ENCODE results near the gene VRK2. TPM values are rescaled to one million over a fixed set of nuclear protein-coding genes. Genes with fewer than 3 reads are reported as not detected.

The VRK2 gene
- total and polyA plus RNA-seq, 7 donors = 6.2 to 30.2 (median 17.7) TPM

- Histone ChIP-seq H3K27ac (no peak overlapping the region), H3K36me3 (ENCODE audit: insufficient read depth in 1 of 2, low read depth in 1 of 2) (peaks cover 0 to 15% of the 10 kb centered on the region in 2 donors), H3K9me3 (no peaks in the 10 kb centered on the region), H3K27me3 (ENCODE audit: insufficient read depth in 3 of 3, low read length in 2 of 3) (no peaks in the 10 kb centered on the region), H3K4me3 (no peak overlapping the region), H3K4me1 (no peaks in the 10 kb centered on the region)
- ATAC-seq (no peak), DNase-seq (no peak)
- 96 to 97% (median 96%) methylated on average over 5 of the region's 5 CpGs for WGBS, 3 donors
- intact Hi-C loops (cut with DNase I) = no loop called here
- TF ChIP-seq CTCF (IDR thresholded peaks at IDR 0.05) = no peak
Observed at GRCh38 chr2:58120626-58121229, 74.1 kb downstream of the VRK2 start.

GRCh38 chr2:58122040-58122439, 75.4 kb downstream of the VRK2 start:
- H3K4me1 ChIP-seq = no peaks in the 10 kb centered on the region
- TF ChIP-seq CTCF (IDR thresholded peaks at IDR 0.05) = no peak
- WGBS, 3 donors = 85 to 88% (median 87%) methylated on average over 3 of the region's 3 CpGs
- ATAC-seq = no peak
- no peak overlapping the region for H3K27ac ChIP-seq
- no peaks in the 10 kb centered on the region for H3K9me3 ChIP-seq
- intact Hi-C loops (cut with DNase I) = no loop called here
- no peaks in the 10 kb centered on the region for H3K27me3 ChIP-seq (ENCODE audit: insufficient read depth in 3 of 3, low read length in 2 of 3)
- no peak for DNase-seq
- peaks cover 0 to 15% of the 10 kb centered on the region in 2 donors for H3K36me3 ChIP-seq (ENCODE audit: insufficient read depth in 1 of 2, low read depth in 1 of 2)
- no peak overlapping the region for H3K4me3 ChIP-seq

GRCh38 chr2:58122540-58122939, 75.9 kb downstream of the VRK2 start:
- H3K4me1 ChIP-seq = no peaks in the 10 kb centered on the region
- DNase-seq = no peak

DNA sequence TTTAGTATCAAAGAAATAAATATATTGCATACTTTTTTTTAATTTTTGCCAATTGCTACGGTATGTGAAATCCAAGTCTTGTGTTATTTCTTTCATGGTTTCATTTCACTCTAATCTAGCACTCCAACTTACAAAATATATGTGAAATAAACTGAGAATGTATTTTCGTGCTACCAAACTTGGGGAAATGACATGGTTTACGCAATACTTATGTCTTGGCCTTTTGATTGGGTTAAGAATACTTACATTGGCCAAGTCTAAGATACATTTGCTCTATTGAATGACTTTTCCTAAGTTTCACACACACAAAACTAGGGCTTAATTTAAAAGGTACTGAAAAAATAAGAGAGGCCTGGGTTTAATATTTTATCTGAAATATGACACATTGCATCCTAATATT, 80.5 kb downstream of the VRK2 start:
- 94 to 98% (median 94%) methylated on average over 3 of the region's 3 CpGs for WGBS, 3 donors
- no peak for TF ChIP-seq CTCF (IDR thresholded peaks at IDR 0.05)
- no peak overlapping the region for H3K4me3 ChIP-seq
- intact Hi-C loops (cut with DNase I) = no loop called here
- H3K27ac ChIP-seq = no peak overlapping the region
- H3K27me3 ChIP-seq (ENCODE audit: insufficient read depth in 3 of 3, low read length in 2 of 3) = no peaks in the 10 kb centered on the region
- no peaks in the 10 kb centered on the region for H3K9me3 ChIP-seq
- H3K4me1 ChIP-seq = no peaks in the 10 kb centered on the region
- no peak for DNase-seq
- no peak for ATAC-seq
- peaks cover 0 to 24% of the 10 kb centered on the region in 2 donors for H3K36me3 ChIP-seq (ENCODE audit: insufficient read depth in 1 of 2, low read depth in 1 of 2)

More at GRCh38 chr2:58122540-58122939, 75.9 kb downstream of the VRK2 start:
- WGBS, 3 donors = 95 to 97% (median 96%) methylated on average over 3 of the region's 3 CpGs
- TF ChIP-seq CTCF (IDR thresholded peaks at IDR 0.05) = no peak
- Histone ChIP-seq H3K27ac (no peak overlapping the region), H3K27me3 (ENCODE audit: insufficient read depth in 3 of 3, low read length in 2 of 3) (no peaks in the 10 kb centered on the region), H3K36me3 (ENCODE audit: insufficient read depth in 1 of 2, low read depth in 1 of 2) (peaks cover 0 to 15% of the 10 kb centered on the region in 2 donors), H3K4me3 (no peak overlapping the region), H3K9me3 (no peaks in the 10 kb centered on the region)
- no peak for ATAC-seq
- intact Hi-C loops (cut with DNase I) = no loop called here

DNA sequence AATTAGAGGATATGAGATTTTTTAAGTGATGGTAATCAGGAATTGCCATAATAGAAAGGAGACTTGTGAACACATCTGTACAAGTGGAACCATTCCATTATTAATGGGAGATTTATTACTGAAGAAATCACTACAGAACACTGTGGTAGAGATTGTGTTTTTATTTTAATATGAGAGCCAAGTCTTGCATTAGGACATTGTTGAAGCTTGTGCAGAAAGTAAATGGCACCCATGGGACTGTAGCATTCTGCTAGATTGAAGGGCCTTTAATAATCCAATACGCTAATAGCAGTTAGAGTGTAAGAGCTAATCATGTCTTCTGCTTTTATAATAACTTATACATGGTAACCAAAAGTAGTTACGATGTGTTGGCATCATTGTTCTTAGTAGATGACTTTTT, 83.6 kb downstream of the VRK2 start:
- H3K4me1 ChIP-seq = no peaks in the 10 kb centered on the region
- H3K36me3 ChIP-seq (ENCODE audit: insufficient read depth in 1 of 2, low read depth in 1 of 2) = peaks cover 0 to 19% of the 10 kb centered on the region in 2 donors
- no peak for TF ChIP-seq CTCF (IDR thresholded peaks at IDR 0.05)
- no peaks in the 10 kb centered on the region for H3K9me3 ChIP-seq
- H3K27ac ChIP-seq = no peak overlapping the region
- H3K4me3 ChIP-seq = no peak overlapping the region
- no peak for ATAC-seq
- intact Hi-C loops (cut with DNase I) = loop anchor here in 1 of 2 donors (10.0 kb wide), 1 partner anchor 75 kb away; no protein-coding TSS in a partner anchor
- WGBS, 3 donors = 83 to 86% (median 85%) methylated on average over 2 of the region's 2 CpGs
- H3K27me3 ChIP-seq (ENCODE audit: insufficient read depth in 3 of 3, low read length in 2 of 3) = no peaks in the 10 kb centered on the region
- no peak for DNase-seq

Measured in psoas muscle (tissue), 8 donors.